Right hindlimb (tissue), 1 donor: Measurements from ENCODE around the gene ITGA11.

Experiments used
- DNase-seq: peaks from one replicate; pipeline ENCODE4 v3.0.0-alpha.2; 2018

ITGA11 gene

DNA sequence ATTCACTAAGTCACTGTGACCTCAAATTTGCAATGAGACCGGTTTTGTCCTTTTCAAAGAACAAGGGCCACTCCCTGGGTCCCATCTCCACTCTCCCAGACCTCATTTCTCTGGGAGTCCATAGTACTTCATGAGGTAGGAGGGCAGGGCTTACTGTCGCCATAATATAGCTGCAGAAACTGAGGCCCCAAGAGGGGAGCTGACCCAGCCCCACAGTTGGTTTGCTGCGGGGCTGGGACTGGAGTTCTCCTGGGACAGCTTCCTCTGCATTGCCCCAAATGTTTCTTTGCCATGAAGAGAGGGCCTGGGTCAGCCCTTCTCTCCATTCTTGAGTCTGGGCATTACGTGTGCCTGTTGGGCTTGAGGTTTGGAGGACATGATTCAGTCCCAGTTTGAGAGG is 60.1 kb downstream of the ITGA11 start:
- no peak for DNase-seq

DNA sequence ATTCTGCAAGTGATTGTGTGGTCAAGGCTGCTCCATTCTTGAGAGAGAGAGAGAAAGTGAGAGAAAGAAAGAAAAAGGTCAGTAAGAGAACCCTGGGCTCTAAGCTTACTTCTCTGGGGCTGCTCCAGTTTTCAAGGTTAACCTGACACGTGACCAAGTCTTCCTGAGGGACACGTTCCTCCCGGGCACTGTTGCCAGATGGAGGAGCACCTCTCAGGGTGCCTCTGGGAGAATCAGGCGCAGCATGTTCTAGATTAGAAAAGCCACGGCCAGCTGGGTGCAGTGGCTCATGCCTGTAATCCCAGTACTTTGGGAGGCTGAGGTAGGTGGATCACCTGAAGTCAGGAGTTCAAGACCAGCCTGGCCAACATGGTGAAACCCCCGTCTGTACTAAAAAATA is 60.8 kb downstream of the ITGA11 start:
- no peak for DNase-seq

DNA sequence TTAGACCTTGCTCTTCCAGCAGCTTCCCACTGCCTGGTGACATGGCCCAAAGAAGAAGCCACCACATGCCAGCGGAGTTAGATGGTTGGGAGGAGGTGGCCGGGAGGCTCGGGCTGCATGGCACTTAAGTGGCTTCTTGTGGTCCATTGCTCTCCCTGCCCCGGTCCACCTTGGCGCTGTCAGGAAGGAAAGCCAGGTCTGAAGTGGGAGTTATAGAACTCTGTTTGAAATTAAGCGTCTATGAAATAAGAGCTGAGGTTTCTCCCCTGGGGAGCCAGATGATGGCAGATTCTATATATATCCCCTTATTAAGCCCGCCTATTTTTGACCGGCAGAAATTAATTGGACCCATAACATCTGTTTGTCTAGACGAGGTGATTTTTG is 61.2 kb downstream of the ITGA11 start:
- DNase-seq: no peak

DNA sequence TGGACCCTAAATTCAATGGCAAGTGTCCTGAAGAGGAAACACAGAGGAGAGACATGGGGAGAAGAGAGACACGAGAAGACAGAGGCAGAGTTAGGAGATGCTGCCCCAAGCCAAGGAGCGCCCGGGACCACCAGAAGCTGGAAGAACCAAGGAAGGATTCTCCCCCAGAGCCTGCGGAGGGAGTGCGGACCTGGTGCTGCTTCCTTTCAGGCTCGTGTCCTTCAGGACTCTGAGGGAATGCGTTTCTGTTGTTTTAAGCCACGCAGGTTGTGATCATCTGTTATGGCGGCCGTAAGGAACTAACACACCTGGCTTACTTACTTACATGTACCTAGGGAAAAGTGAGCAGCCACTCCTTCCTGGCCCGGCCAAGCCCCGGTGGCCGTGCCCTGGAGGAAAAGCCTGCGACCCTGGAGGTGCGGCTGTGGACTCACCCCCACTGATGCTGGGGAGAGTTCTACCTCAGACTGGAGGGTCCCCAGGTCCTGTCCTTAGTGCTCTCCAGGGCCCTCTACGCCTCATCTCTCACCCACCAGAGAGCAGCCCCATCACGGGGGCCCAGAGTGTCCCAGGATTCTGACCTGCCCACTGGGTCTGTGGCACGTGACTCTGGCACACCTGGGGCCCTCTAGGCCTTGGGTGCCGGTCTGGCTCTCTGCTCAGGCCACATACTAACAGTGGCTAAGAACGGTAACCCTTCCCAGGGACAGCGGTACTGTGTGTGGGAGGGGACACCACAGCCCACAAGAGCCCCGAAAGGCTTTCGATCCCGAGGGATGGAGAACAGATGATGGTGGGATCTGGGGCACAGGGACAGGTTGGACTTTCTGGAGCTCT is 61.8 kb downstream of the ITGA11 start:
- no peak for DNase-seq

DNA sequence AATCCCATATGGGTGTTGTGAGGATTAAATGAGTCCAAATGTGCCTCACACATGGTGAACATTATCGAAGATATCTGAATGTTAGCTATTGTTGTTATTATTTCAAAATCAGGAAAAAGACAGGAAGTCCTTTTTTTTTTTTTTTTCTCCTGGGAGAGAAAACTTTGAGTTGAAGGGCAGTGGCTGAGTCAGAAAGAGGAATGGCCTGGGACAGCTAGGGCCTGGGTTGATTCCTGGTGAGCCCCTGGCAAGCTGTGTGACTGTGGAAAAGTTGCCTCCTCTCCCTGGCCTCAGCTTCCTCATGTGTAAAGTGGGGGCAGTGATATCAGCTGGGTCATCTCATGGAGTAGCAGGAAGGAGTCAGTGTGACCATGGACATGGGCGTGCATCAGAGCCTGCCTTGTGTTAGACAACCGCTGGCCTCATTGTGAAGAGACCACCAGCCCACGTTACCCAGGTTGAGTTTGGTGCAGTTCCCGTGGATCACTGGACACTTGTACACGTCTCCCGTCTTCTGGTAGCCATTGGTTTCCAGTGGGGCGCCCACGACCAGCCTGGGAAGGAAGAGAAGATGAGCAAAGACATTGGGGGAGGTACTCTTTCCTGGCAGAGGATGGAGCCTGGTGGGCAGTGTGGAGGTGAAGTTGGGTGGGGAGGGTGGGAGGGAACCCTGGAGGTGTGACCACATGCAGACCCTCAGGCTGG is 63.1 kb downstream of the ITGA11 start:
- DNase-seq: peak; percentile 6

DNA sequence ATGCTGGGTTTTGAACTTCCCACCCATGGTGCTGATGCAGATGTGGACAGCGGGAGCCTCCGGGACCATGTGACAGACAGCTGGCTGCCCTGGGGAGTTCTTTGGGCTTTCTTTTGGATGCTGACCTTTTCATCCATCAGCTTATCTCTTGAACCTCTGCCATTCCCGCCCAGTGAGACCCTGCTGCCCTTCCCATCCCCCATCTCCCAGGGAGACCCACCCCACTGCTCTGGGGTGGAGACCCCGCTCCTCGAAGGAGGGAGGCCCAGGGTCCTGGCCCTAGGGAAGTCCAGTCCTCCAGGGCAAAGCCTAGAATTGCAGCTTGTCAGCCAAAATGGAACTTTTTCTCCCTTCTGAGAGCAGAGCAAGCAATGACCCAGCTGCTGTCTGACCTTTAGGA is 64.0 kb downstream of the ITGA11 start:
- DNase-seq: no peak

DNA sequence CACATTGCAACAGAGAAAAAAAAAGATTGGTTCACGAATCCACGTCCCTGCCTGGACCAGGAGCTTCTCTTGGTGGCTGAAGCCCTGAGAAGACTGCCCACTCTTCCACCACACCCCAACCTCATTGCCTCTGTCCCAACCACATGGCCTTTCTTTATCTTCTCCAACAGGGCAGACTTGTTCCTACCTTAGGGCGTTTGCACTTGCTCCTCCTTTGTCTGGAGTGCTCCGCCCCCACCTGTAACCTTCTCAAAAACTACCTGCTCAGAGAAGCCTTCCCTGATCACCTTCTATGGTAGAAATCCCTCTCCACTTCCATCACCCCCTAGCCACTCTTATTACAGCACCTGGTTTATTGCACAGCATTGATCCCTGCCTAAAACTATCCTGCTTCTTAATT is 64.7 kb downstream of the ITGA11 start:
- DNase-seq: no peak

DNA sequence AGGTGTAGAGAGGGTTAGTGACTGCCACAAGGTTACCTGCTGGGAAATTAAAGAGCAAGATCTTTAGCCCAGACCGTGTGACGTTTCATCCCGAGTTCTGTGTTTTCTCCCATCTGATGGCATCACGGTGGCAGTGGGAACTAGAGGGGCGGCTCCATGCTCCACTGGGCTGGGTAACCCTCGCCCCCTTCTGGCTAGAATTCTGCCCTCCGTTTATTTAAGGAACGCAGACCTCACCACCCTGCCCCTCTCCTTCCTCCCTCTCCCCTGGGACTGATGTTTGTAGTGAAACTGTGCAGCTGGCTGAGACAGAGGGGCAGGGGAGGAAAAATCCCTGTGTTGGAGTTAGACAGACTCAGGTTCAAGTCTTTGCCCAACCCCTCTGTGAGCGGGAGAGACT is 65.6 kb downstream of the ITGA11 start:
- no peak for DNase-seq

DNA sequence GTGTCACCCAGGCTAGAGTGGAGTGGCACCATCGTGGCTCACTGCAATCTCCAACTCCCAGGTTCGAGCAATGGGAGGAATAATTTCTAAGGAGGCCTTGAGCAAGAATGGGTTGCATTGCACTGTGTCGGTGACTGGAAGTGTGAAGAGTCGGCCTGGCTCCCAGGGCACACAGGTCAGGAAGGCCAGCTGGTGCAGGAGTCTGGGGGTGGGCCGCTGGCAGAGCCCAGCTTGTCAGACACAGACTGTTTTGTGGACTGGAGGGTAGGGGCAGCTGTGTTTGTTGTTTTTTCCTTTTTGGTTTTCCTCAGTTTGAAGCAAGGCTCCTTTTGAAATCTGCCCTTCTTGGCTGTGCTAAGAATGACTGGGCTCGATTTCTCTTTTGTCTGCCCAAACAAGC is 66.2 kb downstream of the ITGA11 start:
- no peak for DNase-seq

DNA sequence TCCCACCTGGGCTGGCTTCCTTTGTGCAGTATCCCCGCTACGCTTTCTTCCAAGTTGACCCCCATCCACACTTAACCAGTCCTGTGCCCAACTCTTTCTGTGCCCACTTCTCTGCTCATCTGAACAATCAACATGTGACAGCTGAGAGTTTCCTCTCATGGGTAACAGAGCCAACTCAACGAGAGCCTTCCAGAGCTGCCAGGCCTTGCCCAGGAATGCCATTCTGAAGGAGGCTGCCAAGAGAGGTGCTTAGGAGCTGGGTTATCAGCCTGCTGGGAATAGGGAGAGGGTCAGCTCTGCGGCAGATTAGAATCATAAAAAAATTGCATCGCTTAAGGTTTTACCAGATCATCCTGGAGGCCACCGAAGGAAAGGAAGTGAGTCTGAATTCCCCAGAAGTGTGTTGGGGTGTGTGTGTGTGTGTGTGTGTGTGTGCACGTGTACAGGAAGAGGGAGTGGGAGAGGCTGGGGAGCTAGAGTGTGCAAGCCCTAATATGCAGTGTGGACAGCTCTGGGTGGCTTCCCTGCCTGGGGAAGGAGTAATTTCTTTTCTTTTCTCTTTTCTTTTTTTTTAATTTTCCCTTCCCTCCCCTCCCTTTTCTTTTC is 66.7 kb downstream of the ITGA11 start:
- no peak for DNase-seq

DNA sequence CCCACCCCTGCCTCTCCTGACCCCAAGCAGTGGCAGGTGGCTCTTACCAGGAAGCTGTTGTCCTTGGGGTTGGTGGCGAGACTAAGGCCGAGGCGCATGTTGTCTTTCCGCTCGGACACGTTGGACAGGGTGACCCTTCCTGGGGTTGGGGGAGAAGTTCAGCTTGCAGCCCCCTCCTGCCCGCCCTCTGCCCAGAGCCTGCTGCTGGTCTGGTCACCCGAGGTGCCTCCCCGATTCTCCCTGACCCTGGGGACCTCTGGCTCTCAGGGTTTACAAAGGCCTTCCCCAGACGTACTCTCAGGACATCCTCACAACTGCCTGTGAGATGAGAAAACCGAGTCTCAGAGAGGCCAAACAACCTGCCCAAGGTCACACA is 67.3 kb downstream of the ITGA11 start:
- DNase-seq: no peak

DNA sequence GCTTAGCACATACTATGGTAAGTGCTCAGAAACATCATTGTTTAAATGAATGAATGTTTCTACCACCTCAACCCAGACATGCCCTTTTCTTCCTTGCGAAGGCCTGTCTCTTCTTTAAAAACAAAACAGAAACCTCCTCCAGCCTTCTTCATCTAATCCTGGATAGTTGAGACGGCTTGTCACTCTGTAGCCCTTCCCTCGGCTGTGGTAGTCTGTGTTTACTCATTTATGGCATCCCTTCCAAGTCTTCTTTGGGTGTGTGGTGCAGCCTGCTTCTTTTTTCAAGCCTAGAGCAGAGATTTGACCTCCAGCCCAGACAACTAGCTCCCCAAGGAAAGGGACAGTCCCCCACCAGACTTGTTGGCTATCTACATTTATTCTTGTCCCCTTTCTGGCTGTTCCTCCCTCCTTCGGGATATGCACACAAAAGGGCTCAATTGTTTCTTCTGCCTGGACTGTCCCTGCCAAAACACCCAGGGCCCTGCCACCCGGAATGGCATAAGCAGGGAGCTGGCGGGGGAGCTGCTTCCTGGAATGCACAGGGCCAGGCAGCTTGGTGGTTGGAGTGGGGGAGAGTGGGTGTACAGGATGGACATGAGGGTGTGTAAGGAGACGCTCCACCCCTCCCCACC is 67.8 kb downstream of the ITGA11 start:
- DNase-seq: no peak

DNA sequence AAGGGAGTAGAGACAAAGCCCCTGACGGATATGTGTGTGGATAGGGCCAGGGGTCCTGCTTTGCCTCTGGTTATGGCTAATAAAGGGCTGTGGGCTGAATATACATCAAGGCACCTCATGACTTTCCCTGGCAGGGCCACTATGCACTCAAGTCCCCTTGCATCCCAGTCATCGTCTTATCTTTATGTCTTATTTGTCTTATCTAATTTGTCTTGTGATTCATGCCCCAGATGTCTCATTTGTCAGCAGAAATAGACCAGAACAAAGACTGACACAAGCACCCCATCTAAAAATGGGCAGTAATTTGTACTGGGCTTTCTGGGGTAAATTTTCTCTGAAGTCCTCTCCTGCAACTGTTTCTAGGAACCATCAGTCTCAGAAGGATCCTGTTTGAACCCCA is 68.6 kb downstream of the ITGA11 start:
- no peak for DNase-seq

DNA sequence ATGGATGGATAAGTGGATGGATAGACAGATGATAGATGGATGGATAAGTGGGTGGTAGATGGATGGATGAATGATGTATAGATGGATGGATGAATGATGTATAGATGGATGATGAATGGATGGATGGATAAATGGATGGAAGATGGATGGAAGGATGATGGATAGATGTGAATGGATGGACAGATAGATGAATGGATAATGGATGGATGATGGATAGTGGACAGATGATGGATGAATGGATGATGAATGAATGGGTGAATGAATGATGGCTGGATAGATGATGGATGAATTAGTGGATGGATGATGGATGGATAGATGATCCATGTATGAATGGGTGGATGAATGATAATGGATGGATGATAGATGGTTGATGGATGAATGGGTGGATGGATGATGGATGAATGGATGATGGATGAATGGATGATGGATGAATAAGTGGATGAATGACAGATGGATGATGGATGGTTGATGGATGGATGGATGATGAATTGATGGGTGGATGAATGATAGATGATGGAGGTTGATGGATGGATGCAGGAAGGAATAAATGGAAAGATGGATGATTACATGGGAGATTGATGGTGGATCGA is 69.3 kb downstream of the ITGA11 start:
- DNase-seq: no peak

DNA sequence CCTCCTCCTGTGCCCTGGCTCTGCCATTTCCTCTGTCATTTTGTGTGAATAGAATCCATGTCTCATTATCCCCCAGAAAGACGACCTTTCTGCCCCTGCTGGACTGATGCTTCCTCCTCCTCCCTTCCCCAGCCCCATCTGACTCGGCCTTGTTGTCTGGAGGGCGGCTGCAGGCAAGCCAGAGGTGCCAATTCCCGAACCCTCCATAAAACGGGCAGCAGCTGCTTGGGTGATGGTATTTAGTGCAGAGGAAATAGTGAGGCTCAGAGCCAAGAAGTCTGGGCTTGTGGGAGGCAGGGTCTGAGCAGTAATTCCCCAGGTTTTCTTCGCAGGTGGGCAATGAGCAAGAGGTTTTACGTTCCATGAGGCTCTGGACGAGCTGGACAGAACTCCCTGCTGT is 71.2 kb downstream of the ITGA11 start:
- DNase-seq: no peak

DNA sequence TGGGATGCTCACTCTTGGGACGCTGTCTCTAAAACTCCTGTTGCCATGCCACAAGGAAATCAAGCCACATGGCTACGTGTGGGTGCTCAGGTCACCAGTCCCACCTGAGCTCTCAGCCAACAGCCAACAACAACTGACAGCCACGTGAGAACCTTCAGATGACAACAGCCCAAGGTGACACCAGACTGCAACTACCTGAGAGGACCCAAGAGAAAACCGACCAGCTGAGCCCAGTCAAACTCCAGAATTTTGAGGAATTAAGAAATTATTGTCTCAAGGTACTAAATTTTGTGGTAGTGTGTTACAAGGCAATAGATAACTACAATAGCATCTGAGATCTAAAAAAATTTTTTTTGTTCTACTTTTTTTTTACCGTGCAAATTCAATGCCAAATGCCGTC is 75.2 kb downstream of the ITGA11 start:
- no peak for DNase-seq

DNA sequence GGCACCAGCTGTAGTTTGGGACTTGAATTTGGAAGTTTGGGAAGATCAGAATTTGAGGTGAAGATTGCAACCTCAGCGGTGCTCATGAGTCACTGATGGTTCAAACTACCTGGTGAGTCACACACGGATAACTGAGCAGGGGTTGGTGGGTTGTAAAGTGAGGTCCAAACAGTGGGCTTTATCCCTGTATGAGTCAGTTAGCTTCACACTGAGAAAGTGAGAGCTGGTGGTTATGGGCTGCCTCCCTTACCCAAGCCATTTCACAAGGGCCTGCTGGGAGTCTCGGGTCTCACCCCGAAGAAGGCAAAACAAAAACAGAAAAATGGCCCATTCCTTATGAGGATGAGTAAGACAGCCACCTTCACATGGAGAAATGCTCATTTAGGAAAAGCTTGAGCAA is 77.0 kb downstream of the ITGA11 start:
- DNase-seq: no peak

DNA sequence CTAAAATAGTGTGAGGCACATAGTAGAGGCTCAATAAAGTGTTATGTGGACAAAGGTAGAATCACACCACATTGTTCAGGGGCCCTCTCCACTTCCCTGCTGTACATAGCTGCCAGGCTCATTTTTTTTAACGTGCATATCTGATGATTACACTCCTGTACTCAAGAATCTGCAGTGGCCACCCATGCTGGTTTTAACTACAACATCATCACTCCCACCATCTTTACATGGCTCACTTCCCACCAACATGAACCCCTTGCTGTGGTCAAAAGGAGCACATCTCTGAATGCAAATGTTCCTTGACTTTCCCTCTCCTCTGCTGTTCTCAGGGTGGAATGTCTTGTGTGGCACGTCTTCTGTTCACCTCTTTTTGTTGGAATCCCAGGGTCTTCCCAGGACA is 77.7 kb downstream of the ITGA11 start:
- DNase-seq: no peak

DNA sequence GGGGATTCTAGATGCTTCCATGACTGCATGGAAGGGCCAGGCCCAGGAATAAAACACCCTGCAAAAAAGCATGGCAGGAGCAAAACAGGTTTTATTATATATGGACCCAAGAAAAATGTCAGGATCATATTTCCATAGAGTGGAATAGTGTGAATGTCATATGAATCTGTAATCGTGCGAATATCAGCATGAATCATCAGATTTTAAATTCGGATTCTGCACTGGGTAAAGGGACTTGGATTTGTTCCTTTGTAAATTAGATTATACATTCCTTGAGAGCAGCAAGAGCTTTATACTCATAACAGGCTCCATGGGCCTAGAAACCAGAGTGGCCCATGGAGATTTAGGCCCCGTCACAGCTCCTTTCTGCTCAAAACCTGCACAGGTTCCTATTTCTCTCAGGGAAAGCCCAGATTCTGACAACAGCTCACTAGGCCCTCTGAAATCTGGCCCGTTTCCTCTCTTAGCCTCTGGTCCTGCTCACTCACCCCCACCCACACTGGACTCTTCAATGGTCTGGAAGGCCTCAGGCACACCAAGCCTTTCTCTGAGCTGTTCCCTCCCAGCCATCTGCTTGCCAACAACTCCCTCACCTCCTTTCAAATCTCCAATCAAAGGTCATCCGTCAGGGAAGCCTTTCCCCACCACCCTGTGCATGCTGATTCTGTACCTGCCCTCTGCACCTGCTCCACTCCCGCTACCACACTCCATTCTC is 78.4 kb downstream of the ITGA11 start:
- no peak for DNase-seq

DNA sequence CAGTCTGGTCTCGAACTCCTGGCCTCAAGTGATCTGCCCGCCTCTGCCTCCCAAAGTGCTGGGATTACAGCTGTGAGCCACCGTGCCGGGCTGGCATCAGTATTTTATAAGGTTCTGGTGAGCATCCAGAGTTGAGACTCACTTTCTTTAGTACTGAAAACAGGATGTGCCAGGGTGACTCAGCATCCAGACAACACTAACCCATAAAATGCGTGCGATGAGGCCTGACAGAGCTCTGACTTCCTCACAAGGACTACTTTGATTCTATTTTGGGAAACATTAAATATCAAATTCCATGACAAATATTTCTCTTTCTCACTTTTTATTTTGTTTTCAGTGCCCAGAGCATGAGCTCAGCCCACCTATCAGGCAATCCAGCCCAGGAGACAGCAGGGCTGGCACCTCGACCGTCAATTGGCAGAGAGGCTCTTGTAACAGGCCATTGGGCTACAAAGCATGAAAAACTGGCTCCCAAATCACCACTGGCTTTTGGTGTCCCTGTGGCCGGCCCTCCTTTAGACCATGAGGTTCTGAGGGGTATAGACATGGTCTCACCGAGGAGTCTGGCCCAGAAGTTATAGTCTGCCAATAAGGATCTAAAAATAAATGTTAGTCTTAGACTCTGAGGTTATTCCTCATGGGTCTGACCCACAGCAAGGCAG is 79.4 kb downstream of the ITGA11 start:
- DNase-seq: no peak

DNA sequence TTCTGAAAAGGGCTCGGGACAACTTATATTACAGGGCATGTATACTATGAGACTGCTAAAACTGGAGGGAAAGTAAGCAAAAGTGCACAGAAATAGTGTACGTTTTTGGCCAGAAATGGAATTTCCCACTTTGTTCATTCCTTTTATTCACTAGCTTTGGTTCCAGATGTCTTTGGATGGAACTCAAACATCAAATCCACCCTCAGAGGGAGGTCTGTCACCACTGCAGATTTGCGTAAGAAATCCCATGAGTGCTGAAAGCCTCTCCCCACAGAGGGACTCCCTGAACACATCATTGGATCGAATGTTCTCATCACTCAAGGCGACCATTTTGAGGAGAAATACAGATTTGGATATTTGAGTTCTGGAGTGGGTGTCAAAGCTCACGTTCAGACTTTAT is 82.8 kb downstream of the ITGA11 start:
- no peak for DNase-seq

DNA sequence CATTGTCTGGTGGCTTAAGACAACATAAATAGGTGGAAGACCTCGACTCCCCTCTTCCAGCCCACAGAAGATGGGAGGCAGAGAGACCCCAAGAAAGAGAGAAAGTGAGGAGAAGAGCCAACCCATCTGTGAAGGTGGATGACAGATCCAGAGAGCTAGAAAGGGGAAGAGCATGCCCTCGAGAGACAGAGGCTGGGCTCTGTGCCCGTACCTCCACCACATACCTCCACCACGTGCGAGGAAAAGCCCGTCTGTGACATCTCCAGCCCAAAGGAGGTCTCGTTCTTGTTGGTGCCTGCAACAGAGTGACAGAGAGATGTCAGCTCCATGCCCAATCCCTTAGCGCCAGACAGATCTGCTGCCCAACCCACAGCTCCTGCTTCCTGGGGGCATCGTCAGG is 83.4 kb downstream of the ITGA11 start:
- no peak for DNase-seq
